DMS153 treated with DMSO at 0.1 percent for 48 hours (cell line): ENCODE results near the gene LNPEP.

Experiments
- DNase-seq: peaks from one replicate; lab custom pipeline; 2025; ENCODE audit not compliant: unreplicated experiment; lab: John Stamatoyannopoulos, UW

The LNPEP gene

DNA sequence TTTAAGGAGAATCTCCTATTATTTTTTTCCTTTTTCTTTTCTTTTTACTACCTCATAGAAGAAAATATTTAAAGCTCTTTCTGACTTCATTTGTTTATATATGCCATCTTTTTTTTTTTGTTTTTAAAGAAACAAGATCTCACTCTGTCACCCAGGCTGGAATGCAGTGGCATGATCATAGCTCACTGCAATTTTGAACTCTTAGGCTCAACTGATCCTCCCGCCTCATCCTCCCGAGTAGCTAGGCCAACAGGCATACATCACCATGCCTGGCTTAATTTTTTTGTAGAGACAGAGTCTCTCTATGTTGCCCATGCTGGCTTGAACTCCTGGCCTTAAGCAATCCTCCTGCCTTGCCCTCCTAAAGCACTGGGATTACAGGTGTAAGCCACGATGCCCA is 59.5 kb downstream of the LNPEP start:
- no peak for DNase-seq

DNA sequence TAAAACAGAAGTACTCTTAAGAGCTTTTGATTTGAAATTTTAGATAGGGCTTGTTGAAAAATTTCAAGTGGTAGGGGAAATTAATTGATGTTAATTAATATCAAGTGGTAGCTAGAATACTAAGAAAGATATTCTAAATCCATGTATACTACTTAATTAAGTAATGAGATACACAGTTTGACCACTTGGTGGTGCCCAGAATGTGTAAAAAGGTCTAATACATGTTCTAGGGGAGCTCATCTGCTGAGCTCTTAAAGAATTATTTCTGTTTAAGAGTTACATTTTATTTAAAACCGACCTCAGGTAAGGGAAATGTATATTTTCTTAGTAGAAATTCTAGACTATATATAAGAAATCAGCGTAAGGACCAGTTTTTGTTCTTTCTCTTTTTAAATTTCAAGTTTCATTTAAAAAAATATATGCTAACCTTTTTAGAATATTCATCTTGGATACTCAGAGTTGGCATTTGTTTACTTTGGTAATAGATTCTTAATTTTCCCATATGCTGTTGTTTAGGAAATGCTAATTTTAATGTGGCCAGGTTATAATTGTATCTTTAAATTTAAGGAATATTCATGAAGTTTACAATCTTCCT is 61.5 kb downstream of the LNPEP start:
- DNase-seq = no peak

DNA sequence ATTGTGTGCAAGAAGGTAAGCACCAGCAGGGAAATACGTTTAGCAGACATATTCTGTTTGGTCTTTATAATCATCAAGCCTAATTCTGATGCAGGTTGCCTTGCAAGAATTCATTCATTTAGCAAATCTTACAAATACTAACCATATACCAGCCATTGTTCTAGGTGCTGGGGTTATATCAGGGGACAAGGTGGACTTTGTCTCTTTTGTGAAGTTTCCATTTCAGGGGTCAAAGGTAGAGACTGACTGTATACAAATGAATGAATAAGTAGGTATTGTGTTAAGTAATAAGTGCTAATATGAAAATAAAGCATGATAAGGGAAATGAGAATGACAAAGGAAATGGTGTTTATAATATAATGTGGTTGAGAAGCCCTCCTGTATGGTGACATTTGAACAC is 64.0 kb downstream of the LNPEP start:
- no peak for DNase-seq

DNA sequence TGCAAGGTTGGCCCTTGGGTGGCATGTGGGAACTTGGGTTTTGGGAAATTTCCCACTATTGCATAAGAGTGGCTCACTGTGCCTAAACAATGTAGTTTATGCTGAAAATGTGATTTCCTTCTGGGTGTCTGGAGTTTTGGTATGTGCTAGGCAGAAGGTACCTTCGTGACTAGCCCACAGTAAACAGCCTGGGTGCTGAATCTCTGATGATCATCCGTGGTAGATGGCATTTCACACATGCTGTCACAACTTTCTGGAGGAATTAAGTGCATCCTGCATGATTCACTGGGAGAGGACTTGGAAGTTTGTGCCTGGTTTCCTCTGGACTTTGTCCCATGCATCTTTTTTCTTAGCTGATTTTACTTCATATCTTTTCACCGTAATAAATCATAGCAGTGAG is 64.5 kb downstream of the LNPEP start:
- no peak for DNase-seq

DNA sequence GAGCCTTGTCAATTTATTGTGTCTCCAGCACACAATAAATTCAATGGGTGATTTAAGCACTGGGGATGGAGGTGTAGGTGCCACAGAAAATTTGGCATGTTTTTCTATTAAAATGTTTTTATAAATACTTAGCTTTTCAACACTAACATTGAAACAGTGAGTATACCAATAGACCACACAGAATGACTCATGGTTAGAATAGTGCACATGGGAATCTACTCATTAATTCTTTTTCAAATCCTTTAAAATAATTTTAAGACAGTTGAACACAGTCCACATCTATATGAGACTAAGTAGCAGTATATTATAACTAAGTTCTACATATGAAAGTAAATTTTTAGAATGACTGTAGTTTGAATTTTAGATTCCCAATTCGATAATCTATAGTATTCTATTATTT is 67.1 kb downstream of the LNPEP start:
- no peak for DNase-seq

DNA sequence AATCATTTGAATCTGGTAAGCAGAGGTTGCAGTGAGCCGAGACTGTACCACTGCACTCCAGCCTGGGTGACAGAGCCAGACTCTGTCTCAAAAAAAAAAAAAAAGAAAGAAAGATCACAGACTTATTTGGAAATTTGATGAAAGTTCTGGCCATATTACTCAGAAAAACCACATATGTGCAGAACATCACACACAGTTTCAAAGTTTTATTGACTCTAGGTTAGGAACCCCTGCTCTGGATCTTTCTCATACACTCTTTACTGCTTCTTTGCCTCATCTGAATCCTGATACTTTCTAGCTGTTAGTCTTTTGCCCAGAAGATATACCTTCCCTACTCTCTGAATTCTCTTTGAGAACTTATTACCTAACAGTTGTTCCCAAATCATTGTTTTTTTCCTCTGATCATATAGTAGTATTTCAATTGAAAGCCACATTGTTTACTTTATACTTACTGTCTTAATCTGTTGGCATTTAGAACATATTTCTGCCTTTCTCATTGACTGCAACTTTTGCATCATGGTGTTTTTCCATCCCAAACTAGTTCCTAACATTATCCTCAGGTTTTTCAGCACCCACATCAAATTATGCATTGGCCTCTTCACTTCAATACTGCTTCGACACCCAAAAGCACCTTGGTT is 68.7 kb downstream of the LNPEP start:
- DNase-seq = no peak

DNA sequence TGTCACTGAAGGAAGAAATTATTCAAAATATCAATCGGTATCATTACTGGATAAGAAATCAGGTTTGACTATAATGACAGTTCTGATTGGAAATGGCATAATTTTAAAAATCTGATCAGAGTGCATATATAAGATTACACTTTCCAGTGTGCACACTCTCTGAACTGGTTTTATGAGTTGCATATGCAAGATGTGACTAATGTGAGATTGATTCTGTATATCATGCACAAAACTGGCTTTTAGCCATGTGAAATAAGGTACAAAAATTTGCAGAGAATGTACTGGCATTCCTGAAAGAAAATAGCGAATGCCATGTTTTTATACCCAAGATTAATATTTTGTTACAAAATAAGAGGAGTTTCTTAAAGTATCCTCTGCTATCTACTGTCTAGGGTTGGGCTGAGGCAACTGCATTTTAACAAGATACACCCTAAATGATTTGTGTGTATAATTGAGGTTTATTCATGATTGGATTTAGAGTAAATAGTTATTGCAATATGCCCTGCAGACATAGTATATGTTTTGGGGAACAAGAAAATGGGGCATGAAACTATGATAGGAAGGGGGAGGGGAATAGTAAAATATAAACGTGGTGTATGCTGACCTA is 70.7 kb downstream of the LNPEP start:
- no peak for DNase-seq

DNA sequence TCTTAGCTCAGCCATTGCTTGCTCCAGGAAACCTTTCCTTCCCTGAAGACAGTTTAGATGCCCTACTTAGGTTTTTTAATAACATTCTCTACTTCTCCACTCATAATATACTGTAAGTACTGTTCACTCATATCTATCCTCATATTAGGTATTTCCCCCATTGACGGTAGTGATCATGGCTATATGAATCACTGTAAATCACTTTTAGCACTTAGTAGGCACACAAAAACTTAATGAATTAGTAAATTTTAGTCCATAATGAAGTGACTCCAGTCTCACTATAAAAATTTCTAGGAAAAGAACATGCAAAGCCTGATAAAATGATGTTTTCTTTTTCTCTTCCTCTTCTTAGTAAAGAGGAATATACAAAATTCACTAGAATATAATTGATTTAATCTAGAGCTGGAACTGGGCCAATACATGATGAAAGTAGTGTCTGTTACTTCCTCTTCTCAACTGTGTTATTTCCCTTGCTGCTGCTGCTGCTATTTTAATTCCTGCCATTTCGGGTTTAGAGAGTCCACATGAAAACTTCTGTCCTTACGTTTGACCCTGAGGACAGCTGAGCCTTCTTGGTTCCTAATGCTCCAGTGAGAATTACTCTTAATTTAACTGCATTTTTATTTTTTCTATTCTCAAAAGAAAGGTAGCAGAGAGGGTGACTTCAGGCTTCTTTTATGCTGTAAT is 73.5 kb downstream of the LNPEP start:
- no peak for DNase-seq

DNA sequence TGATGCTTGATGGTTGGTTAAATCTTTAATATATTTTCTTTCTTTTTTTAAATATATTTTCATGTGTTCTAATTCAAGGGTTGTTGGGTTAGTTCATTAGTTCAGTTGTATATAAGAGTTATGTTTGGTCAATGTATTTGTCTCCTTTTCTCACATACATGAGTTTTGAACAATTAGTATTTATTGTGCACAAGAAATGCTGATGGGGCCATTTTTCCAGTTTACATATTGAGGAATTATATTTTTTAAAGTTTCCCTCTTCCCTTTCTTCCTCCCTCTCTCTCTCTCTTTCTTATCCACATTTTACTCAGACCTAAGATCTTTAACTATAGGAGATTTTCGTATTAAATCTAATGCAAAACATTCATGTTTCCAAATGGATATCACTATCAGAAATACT is 74.0 kb downstream of the LNPEP start:
- DNase-seq = no peak

DNA sequence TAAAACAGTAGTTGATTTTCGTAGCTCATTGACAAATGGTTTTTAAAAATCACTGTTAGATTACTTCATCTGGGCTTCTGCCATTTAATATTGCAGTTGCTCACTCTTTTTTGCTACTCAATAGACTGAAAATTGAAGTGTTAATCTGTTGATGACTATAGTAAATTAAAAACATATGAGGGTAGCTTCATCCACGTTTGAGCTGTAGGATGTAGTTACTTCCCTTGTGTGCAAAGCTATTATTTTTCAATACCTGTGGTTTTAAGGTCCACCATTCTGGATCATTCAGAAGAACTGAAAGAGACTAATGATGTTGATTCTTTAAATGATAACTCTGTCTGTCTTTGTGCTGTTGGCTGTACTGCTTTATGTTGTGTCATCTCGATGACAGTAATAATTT is 74.7 kb downstream of the LNPEP start:
- no peak for DNase-seq

DNA sequence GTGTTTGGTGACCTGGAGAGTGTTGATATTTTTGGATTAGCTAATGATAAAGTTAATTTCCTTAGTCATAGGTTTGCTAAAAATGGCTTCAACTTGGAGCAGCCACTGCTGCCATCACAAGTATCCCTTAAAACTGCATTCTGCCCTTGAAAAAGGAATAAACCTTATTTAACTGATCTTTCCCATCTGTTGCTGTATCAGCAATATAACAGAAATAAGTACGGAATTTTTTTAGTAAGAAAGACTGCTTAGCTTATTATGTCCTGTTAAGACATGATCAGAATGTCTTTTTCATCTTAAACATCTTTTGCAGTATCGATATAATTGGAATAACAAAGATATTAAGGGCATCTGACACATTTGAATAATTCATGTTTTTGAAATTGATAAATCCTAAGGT is 75.7 kb downstream of the LNPEP start:
- no peak for DNase-seq

DNA sequence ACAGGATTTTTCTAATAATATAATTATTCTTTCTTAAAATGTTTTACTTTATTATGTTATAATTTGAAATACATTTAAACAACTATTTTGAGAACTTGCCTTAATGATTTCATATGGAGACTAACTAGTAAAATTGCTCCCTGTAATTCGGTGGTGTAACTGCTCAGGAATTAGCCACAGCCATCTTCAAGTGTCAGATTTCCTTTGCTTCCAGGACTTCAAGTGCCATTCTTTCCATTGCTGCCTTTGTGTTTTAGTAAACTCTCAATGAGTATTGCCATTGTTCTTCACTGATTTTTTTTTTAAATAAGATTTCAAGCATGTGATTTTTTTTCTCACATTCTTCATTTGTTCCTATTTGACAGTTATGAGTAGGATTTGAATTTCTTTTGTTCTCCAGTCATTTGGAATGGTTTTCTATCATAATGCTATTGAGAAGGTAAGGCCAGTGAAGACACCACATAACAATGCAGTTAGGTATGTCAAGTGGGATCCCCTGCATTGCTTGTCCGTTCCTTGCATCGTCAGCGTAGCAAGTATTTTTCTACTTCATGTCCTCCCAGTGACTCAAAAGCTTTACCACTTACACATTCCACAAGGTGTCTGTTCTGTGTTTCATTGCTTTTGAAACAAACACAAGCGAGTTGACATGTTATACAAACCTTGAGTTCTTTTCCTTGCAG is 83.7 kb downstream of the LNPEP start:
- DNase-seq = no peak

DNA sequence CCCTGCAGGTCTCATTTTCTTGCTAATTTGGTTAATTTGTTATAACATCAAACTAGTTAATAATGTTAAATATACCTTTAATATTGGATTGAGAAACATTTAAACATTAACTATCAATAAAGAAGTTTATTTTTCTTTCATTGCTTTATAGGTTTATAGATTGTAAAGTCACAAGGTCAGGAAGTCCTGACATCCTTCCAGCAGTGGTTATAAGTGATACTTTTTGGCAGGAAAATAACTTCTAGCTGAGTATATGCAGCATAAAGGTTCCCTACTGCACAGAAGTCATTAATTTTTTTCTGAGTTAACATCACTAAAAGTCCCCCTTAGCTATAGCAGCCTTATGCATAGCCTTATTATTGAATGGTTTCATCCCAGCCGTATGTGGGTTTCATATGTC is 85.5 kb downstream of the LNPEP start:
- DNase-seq = no peak

DNA sequence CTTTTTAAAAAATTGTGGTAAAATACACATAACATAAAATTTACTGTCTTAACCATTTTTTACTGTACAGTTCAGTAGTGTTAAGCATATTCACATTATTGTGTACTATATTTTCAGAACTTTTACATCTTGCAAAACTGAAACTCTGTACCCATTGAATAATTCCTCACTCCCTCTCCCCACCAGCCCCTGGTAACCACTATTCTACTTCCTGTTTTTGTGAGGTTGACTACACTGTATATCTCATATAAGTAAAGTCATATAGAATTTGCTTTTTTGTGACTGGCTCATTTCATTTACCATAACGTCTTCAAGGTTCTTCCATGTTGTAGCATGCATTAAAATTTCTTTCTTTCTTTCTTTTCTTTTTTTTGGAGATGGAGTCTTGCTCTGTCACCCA is 87.0 kb downstream of the LNPEP start:
- DNase-seq = no peak

DNA sequence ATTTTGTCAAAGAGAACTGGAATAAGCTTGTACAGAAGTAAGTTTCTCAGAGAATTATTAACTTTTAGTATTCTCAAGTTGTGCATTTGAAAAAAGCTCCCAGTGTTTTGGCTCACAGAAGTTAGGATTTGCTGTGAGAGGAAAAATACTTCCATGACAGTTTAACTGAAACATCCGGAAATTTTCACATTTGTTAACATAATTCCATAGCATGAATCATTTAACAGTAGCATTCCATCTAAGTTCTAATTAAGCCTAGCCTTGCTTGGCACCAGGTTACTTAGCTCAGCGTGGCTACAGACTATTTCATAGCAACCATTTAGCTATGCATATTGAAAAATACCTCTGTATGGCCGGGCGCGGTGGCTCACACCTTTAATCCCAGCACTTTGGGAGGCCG is 90.8 kb downstream of the LNPEP start:
- no peak for DNase-seq

DNA sequence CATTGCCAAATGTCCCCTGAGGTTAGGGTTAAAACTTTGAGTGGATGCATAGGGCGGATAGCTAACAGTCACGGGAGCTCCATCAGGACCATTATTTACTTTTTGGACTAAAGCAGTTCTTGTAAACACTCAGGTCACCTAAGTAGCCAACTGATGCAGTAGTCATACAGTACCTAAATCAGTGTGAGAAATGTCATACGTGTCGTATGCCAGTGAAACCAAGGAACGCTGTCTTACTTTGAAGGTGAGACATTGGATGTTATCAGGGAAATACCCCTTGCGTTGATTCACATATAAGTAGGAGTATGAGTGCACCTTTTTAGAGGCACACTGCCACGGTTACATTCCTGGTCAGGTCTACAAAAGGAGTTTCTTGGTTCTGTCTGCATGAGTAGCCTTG is 101.9 kb downstream of the LNPEP start:
- DNase-seq = no peak

DNA sequence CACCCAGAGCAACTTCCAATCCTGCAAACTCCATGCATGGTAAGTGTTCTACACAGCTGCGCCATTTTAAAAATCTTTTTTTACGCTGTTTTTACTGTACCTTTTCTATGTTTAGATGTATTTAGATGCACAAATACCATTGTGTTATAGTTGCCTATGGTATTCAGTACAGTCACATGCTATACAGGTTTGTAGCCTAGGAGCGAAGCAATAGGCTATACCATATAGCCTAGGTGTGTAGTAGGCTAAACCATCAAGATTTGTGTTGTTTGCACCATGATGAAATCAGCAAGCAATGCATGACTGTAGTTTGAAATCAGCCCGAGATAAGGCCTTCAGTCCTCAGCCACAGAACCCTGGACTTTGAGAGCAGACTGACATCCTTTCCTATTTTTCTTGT is 105.4 kb downstream of the LNPEP start:
- no peak for DNase-seq

DNA sequence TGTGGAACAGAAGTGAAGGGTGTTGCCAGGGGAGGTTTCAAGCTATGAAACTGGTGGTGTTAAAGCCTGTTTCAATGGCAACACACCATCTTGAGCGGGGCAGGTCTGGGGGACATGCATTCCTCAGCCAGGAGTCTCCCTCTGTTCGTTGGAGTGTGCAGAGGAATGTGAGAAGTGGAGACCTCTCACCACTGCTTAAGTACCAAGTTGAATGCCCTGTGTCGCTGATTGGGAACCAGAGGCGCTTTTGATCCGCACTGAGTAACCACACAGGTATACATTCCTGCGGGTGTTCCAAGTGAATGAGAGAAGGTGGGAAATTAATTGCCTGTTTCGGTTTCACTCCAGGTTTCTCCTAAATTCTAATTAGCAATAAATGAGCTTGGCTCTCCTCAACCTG is 107.1 kb downstream of the LNPEP start:
- DNase-seq = no peak

DNA sequence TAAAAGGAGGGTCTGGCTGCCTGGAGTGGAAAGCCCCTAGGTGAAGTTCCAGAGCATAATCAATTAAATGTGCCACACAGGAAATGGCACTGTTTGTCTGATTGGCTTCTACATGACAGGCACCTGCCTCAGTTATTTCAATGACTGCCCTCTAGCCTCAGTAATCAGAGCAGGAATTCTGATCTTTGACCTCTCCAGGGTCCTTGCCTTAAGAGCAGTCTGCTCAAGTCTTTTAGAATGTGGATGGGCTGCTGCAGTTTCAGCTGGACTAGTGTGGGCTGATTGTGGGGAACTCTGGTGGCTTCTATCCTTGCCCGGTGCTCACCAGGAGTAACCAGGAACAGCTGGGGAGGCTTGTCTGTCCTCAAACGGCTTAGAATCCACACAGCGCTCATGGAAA is 107.6 kb downstream of the LNPEP start:
- no peak for DNase-seq

DNA sequence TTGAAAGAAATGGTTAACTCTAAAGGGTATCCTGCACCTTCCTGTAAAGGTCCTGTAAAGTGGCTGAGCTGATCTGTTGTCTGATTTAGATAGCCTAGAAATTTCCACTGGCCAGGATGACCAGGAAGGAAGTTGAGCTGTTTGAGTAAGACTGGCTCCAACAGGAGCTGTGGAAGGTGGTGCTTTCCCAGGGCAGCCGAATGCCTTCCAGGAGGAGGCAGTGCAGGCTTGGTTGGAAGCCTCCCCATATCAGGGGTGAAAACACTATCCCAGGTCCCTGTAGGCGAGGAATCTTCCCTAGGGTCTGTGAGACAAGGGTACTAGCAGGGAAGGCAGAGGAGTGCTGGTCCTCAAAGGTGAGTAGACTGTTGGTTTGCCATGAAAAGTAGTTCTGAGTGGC is 108.2 kb downstream of the LNPEP start:
- no peak for DNase-seq

DNA sequence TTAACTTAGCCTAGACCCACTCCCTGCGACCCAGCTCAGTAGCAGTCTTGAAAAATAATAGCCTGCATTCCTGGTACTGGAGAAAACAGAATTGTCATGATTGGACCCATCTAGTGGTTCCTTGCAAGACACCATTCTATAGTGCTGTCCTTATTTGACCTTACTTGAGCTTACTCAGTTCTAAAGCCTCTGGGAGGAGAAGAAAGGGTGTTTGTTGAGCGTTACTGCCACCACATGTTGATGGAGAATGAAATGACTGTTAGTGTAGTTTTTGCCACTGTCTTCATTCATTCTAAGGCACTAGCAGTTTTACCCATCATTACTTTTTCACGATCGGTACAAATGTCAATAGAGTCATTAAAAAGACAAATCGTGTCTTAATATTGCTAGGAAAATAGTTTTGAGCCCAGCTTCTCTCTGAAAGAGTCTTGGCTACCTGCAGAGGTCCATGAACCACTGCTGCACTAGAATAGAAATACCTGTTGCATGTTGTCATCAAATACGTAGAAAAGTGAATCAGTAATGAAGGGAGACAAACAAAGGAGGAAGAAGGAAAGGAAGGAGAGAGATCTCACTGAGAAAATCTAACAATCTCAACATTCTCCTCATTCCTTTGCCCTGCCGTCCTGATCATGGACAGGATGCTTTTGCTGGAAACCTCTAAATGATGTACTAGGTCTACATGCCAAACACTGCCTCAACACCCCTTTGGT is 110.5 kb downstream of the LNPEP start:
- no peak for DNase-seq
